ENCODE data around the gene ANKRD9.

Gene ANKRD9

DNA sequence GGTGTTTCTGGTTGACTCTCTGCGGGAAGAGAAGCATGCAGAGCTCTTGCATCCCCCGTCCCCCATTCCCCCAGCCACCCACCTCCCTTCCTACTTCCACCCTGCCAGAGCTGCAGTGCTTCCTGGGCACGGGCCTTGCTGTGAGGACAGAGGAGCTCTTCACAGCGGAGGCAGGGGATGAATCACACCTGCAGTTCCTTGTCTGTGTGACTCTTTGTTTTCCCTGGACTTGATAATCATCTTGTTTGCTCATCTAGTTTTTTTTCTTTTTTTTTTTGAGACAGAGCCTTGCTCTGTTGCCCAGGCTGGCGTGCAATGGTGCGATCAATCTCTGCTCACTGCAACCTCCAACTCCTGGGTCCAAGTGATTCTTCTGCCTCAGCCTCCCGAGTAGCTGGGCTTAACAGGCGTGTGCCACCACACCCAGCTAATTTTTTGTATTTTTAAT lies 27.8 kb downstream of the ANKRD9 start:
- Histone ChIP-seq H4K20me1 (ENCODE audit: low read depth, low read length) (no peaks in the 10 kb centered on the region), H3K27ac (ENCODE audit: low read depth, low read length) (no peak overlapping the region), H3K27me3 (ENCODE audit: low read length) (no peaks in the 10 kb centered on the region), H3K9me2 (replicated peaks; ENCODE audit: insufficient read depth, low read length) (no peaks in the 10 kb centered on the region), H3K4me3 (ENCODE audit: insufficient read depth, low read length, poor library complexity, severe bottlenecking) (no peak overlapping the region), H2AFZ (ENCODE audit: low read depth, low read length, severe bottlenecking) (no peak overlapping the region), H3K9ac (ENCODE audit: low read length) (no peak overlapping the region), H3K4me2 (ENCODE audit: low read depth, low read length, poor library complexity, severe bottlenecking) (no peak overlapping the region), H3K79me2 (ENCODE audit: insufficient read depth, low read length) (no peaks in the 10 kb centered on the region), H3K9me3 (ENCODE audit: insufficient read depth, low read length) (no peaks in the 10 kb centered on the region), H3K36me3 (ENCODE audit: low read length) (no peaks in the 10 kb centered on the region), H3F3A (ENCODE audit: insufficient read depth) (no peaks in the 10 kb centered on the region)
- TF ChIP-seq CTCF (IDR thresholded peaks at IDR 0.05; ENCODE audit: insufficient read depth, low read length, poor library complexity, severe bottlenecking), result no peak
- no peak for TF ChIP-seq EZH2phosphoT487 (conservative IDR thresholded peaks at IDR 0.05; ENCODE audit: low read length)

DNA sequence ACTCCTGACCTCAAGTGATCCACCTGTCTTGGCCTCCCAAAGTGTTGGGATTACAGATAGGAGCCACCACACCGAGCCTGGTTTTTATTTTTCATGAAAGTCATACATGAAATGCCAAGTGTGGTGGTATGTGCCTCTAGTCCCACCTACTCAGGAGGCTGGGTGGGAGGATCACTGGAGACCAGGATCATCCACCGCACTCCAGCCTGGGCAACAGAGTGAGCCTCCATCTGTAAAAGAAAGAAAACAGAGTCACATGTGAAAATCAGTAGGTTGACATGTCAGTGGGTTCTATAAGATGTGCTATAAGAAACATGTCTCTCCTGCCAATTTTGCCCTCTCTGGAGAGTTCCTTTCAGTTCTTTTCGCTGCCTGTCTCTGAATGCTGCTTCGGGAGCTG lies 28.2 kb downstream of the ANKRD9 start:
- Histone ChIP-seq H3K27ac (ENCODE audit: low read depth, low read length) (no peak overlapping the region), H2AFZ (ENCODE audit: low read depth, low read length, severe bottlenecking) (no peak overlapping the region), H3K79me2 (ENCODE audit: insufficient read depth, low read length) (no peaks in the 10 kb centered on the region), H3F3A (ENCODE audit: insufficient read depth) (no peaks in the 10 kb centered on the region), H3K36me3 (ENCODE audit: low read length) (no peaks in the 10 kb centered on the region), H3K9me3 (ENCODE audit: insufficient read depth, low read length) (no peaks in the 10 kb centered on the region), H3K4me3 (ENCODE audit: insufficient read depth, low read length, poor library complexity, severe bottlenecking) (no peak overlapping the region), H3K9ac (ENCODE audit: low read length) (no peak overlapping the region), H3K4me2 (ENCODE audit: low read depth, low read length, poor library complexity, severe bottlenecking) (no peak overlapping the region), H4K20me1 (ENCODE audit: low read depth, low read length) (no peaks in the 10 kb centered on the region), H3K27me3 (ENCODE audit: low read length) (no peaks in the 10 kb centered on the region), H3K9me2 (replicated peaks; ENCODE audit: insufficient read depth, low read length) (no peaks in the 10 kb centered on the region)
- TF ChIP-seq CTCF (IDR thresholded peaks at IDR 0.05; ENCODE audit: insufficient read depth, low read length, poor library complexity, severe bottlenecking), result no peak
- TF ChIP-seq EZH2phosphoT487 (conservative IDR thresholded peaks at IDR 0.05; ENCODE audit: low read length), result no peak

- Histone ChIP-seq H3K9me2 (replicated peaks; ENCODE audit: insufficient read depth, low read length) (no peaks in the 10 kb centered on the region), H3K27ac (ENCODE audit: low read depth, low read length) (no peak overlapping the region), H2AFZ (ENCODE audit: low read depth, low read length, severe bottlenecking) (no peak overlapping the region), H3K4me2 (ENCODE audit: low read depth, low read length, poor library complexity, severe bottlenecking) (no peak overlapping the region), H3K79me2 (ENCODE audit: insufficient read depth, low read length) (no peaks in the 10 kb centered on the region), H3F3A (ENCODE audit: insufficient read depth) (no peaks in the 10 kb centered on the region), H3K9me3 (ENCODE audit: insufficient read depth, low read length) (no peaks in the 10 kb centered on the region), H4K20me1 (ENCODE audit: low read depth, low read length) (no peaks in the 10 kb centered on the region), H3K27me3 (ENCODE audit: low read length) (no peaks in the 10 kb centered on the region), H3K36me3 (ENCODE audit: low read length) (no peaks in the 10 kb centered on the region), H3K4me3 (ENCODE audit: insufficient read depth, low read length, poor library complexity, severe bottlenecking) (no peak overlapping the region), H3K9ac (ENCODE audit: low read length) (no peak overlapping the region)
- TF ChIP-seq EZH2phosphoT487 (conservative IDR thresholded peaks at IDR 0.05; ENCODE audit: low read length) (no peak), CTCF (IDR thresholded peaks at IDR 0.05; ENCODE audit: insufficient read depth, low read length, poor library complexity, severe bottlenecking) (no peak)
Measured at GRCh38 chr14:102479777-102480176, 29.8 kb downstream of the ANKRD9 start.

Data from SU-DHL-6 (cell line).